ENCODE data around the gene GBF1. TPM values are rescaled to one million over a fixed set of nuclear protein-coding genes. Genes with fewer than 3 reads are reported as not detected.

Gene GBF1
- total and polyA plus RNA-seq, 5 donors = 17.2 to 43.3 (median 36.4) TPM

- Histone ChIP-seq H3K4me3 (ENCODE audit: low read length) (no peak overlapping the region), H3K27me3 (ENCODE audit: control insufficient read depth, insufficient read depth) (no peaks in the 10 kb centered on the region), H3K27ac (ENCODE audit: low read length) (no peak overlapping the region), H3K4me1 (ENCODE audit: control insufficient read depth, insufficient read depth, low read length) (peaks cover 1% of the 10 kb centered on the region), H3K9me3 (ENCODE audit: control insufficient read depth, low read length) (no peaks in the 10 kb centered on the region)
- DNase-seq = peak in 1 of 3 donors; percentile 43
- 92% methylated on average over 8 of the region's 8 CpGs for WGBS
- ATAC-seq = no peak
- intact Hi-C loops (cut with DNase I) = loop anchor here in 2 of 4 donors (5.0 to 10.0 kb wide), 2 partner anchors 76 to 184 kb away; no protein-coding TSS in a partner anchor
Measured at GRCh38 chr10:102401342-102401654, 156.0 kb downstream of the GBF1 start.

GRCh38 chr10:102401735-102402511, 156.6 kb downstream of the GBF1 start:
- Histone ChIP-seq H3K4me3 (ENCODE audit: low read length) (no peak overlapping the region), H3K9me3 (ENCODE audit: control insufficient read depth, low read length) (no peaks in the 10 kb centered on the region), H3K27me3 (ENCODE audit: control insufficient read depth, insufficient read depth) (no peaks in the 10 kb centered on the region), H3K4me1 (ENCODE audit: control insufficient read depth, insufficient read depth, low read length) (no peaks in the 10 kb centered on the region), H3K27ac (ENCODE audit: low read length) (no peak overlapping the region)
- ATAC-seq = no peak
- WGBS = 86% methylated on average over 18 of the region's 18 CpGs
- intact Hi-C loops (cut with DNase I) = loop anchor here in 2 of 4 donors (5.0 to 10.0 kb wide), 2 partner anchors 75 to 183 kb away; no protein-coding TSS in a partner anchor
- peak in 1 of 3 donors; percentile 56 for DNase-seq

- ATAC-seq = no peak
- intact Hi-C loops (cut with DNase I) = loop anchor here in 2 of 4 donors (5.0 to 10.0 kb wide), 2 partner anchors 75 to 182 kb away; no protein-coding TSS in a partner anchor
- WGBS = 87% methylated on average over 5 of the region's 5 CpGs
- Histone ChIP-seq H3K4me1 (ENCODE audit: control insufficient read depth, insufficient read depth, low read length) (no peaks in the 10 kb centered on the region), H3K27ac (ENCODE audit: low read length) (no peak overlapping the region), H3K9me3 (ENCODE audit: control insufficient read depth, low read length) (no peaks in the 10 kb centered on the region), H3K4me3 (ENCODE audit: low read length) (no peak overlapping the region), H3K27me3 (ENCODE audit: control insufficient read depth, insufficient read depth) (no peaks in the 10 kb centered on the region)
- DNase-seq = no peak
Measured at GRCh38 chr10:102402512-102402896, 157.2 kb downstream of the GBF1 start.

GRCh38 chr10:102403115-102403514, 157.8 kb downstream of the GBF1 start:
- Histone ChIP-seq H3K4me1 (ENCODE audit: control insufficient read depth, insufficient read depth, low read length) (no peaks in the 10 kb centered on the region), H3K4me3 (ENCODE audit: low read length) (no peak overlapping the region), H3K27me3 (ENCODE audit: control insufficient read depth, insufficient read depth) (no peaks in the 10 kb centered on the region), H3K9me3 (ENCODE audit: control insufficient read depth, low read length) (no peaks in the 10 kb centered on the region), H3K27ac (ENCODE audit: low read length) (no peak overlapping the region)
- intact Hi-C loops (cut with DNase I) = loop anchor here in 2 of 4 donors (5.0 to 10.0 kb wide), 2 partner anchors 74 to 182 kb away; no protein-coding TSS in a partner anchor
- no peak for ATAC-seq
- 88% methylated on average over 13 of the region's 13 CpGs for WGBS
- DNase-seq = no peak

- peak in 1 of 3 donors; percentile 41 for DNase-seq
- H3K27ac ChIP-seq (ENCODE audit: low read length) = no peak overlapping the region
- 89% methylated on average over 17 of the region's 17 CpGs for WGBS
- no peak overlapping the region for H3K4me3 ChIP-seq (ENCODE audit: low read length)
- intact Hi-C loops (cut with DNase I) = loop anchor here in 2 of 4 donors (5.0 to 10.0 kb wide), 2 partner anchors 73 to 180 kb away; no protein-coding TSS in a partner anchor
- H3K27me3 ChIP-seq (ENCODE audit: control insufficient read depth, insufficient read depth) = no peaks in the 10 kb centered on the region
- no peaks in the 10 kb centered on the region for H3K9me3 ChIP-seq (ENCODE audit: control insufficient read depth, low read length)
- no peaks in the 10 kb centered on the region for H3K4me1 ChIP-seq (ENCODE audit: control insufficient read depth, insufficient read depth, low read length)
- no peak for ATAC-seq
Measured at GRCh38 chr10:102404361-102405107, 159.2 kb downstream of the GBF1 start.

GRCh38 chr10:102405108-102405571, 159.8 kb downstream of the GBF1 start:
- no peak overlapping the region for H3K4me3 ChIP-seq (ENCODE audit: low read length)
- intact Hi-C loops (cut with DNase I) = loop anchor here in 1 of 4 donors (10.0 kb wide), 1 partner anchor 180 kb away; no protein-coding TSS in a partner anchor
- DNase-seq = no peak
- no peaks in the 10 kb centered on the region for H3K27me3 ChIP-seq (ENCODE audit: control insufficient read depth, insufficient read depth)
- H3K9me3 ChIP-seq (ENCODE audit: control insufficient read depth, low read length) = no peaks in the 10 kb centered on the region
- 81% methylated on average over 19 of the region's 19 CpGs for WGBS
- no peak overlapping the region for H3K27ac ChIP-seq (ENCODE audit: low read length)
- ATAC-seq = no peak
- H3K4me1 ChIP-seq (ENCODE audit: control insufficient read depth, insufficient read depth, low read length) = no peaks in the 10 kb centered on the region

GRCh38 chr10:102405632-102406031, 160.3 kb downstream of the GBF1 start:
- H3K27me3 ChIP-seq (ENCODE audit: control insufficient read depth, insufficient read depth) = no peaks in the 10 kb centered on the region
- no peaks in the 10 kb centered on the region for H3K9me3 ChIP-seq (ENCODE audit: control insufficient read depth, low read length)
- intact Hi-C loops (cut with DNase I) = loop anchor here in 1 of 4 donors (10.0 kb wide), 1 partner anchor 179 kb away; no protein-coding TSS in a partner anchor
- DNase-seq (no peak), ATAC-seq (no peak)
- no peak overlapping the region for H3K4me3 ChIP-seq (ENCODE audit: low read length)
- WGBS = 84% methylated on average over 6 of the region's 6 CpGs
- no peak overlapping the region for H3K27ac ChIP-seq (ENCODE audit: low read length)
- H3K4me1 ChIP-seq (ENCODE audit: control insufficient read depth, insufficient read depth, low read length) = no peaks in the 10 kb centered on the region

- no peak overlapping the region for H3K27ac ChIP-seq (ENCODE audit: low read length)
- no peaks in the 10 kb centered on the region for H3K4me1 ChIP-seq (ENCODE audit: control insufficient read depth, insufficient read depth, low read length)
- WGBS = 98% methylated on average over 2 of the region's 2 CpGs
- no peaks in the 10 kb centered on the region for H3K9me3 ChIP-seq (ENCODE audit: control insufficient read depth, low read length)
- H3K4me3 ChIP-seq (ENCODE audit: low read length) = no peak overlapping the region
- intact Hi-C loops (cut with DNase I) = loop anchor here in 1 of 4 donors (10.0 kb wide), 1 partner anchor 178 kb away; no protein-coding TSS in a partner anchor
- ATAC-seq (no peak), DNase-seq (no peak)
- H3K27me3 ChIP-seq (ENCODE audit: control insufficient read depth, insufficient read depth) = no peaks in the 10 kb centered on the region
Measured at GRCh38 chr10:102406815-102407214, 161.5 kb downstream of the GBF1 start.

- no peak for ATAC-seq
- H3K4me1 ChIP-seq (ENCODE audit: control insufficient read depth, insufficient read depth, low read length) = no peaks in the 10 kb centered on the region
- WGBS = 80% methylated on average over 13 of the region's 13 CpGs
- H3K27ac ChIP-seq (ENCODE audit: low read length) = no peak overlapping the region
- DNase-seq = no peak
- no peaks in the 10 kb centered on the region for H3K9me3 ChIP-seq (ENCODE audit: control insufficient read depth, low read length)
- intact Hi-C loops (cut with DNase I) = loop anchor here in 1 of 4 donors (10.0 kb wide), 1 partner anchor 177 kb away; no protein-coding TSS in a partner anchor
- no peaks in the 10 kb centered on the region for H3K27me3 ChIP-seq (ENCODE audit: control insufficient read depth, insufficient read depth)
- no peak overlapping the region for H3K4me3 ChIP-seq (ENCODE audit: low read length)
Measured at GRCh38 chr10:102407425-102408130, 162.2 kb downstream of the GBF1 start.

- no peak overlapping the region for H3K27ac ChIP-seq (ENCODE audit: low read length)
- no peaks in the 10 kb centered on the region for H3K4me1 ChIP-seq (ENCODE audit: control insufficient read depth, insufficient read depth, low read length)
Measured at GRCh38 chr10:102408131-102408727, 162.9 kb downstream of the GBF1 start.

More at GRCh38 chr10:102408131-102408727, 162.9 kb downstream of the GBF1 start:
- WGBS = 63% methylated on average over 14 of the region's 14 CpGs
- ATAC-seq (no peak), DNase-seq (no peak)
- H3K4me3 ChIP-seq (ENCODE audit: low read length) = peak overlapping the region; percentile 58
- no peaks in the 10 kb centered on the region for H3K9me3 ChIP-seq (ENCODE audit: control insufficient read depth, low read length)
- intact Hi-C loops (cut with DNase I) = loop anchor here in 1 of 4 donors (10.0 kb wide), 1 partner anchor 177 kb away; no protein-coding TSS in a partner anchor
- H3K27me3 ChIP-seq (ENCODE audit: control insufficient read depth, insufficient read depth) = no peaks in the 10 kb centered on the region
